Testis (tissue), 2 donors: ENCODE measurements around the gene SULT1A2.
"Not testable (repeated sequence)": the region's sequence is repeated elsewhere in the genome, so short reads cannot be mapped to it uniquely, and the experiment has no call there.

Experiments used
- CTCF ChIP-seq, 3 experiments: fragments of 450-650 bp in 2 of 3; fragments of 200-600 bp in 1 of 3; sonication (generic) in 1 of 3; IDR thresholded peaks; one replicate each; pipeline ENCODE4 v1.5.1; 2016 to 2019; ENCODE audit warnings: antibody characterized with exemption in 3 of 3, mild to moderate bottlenecking in 2 of 3, moderate library complexity in 1 of 3
- POLR2A ChIP-seq: fragments of 450-650 bp; IDR thresholded peaks from one replicate; pipeline ENCODE4 v1.6.1; 2017; ENCODE audit warnings: antibody characterized with exemption, mild to moderate bottlenecking, moderate library complexity

GRCh38 chr16:28599377-28600285, 2.8 kb upstream of the SULT1A2 start:
- not testable (repeated sequence) for TF ChIP-seq CTCF (IDR thresholded peaks at IDR 0.05); POLR2A
